HG03025 (cell line): ENCODE measurements around the gene CHAC2.
"Not testable (repeated sequence)": the region's sequence is repeated elsewhere in the genome, so short reads cannot be mapped to it uniquely, and the experiment has no call there.

Experiments
- ATAC-seq: cut with Tn5 transposase; IDR thresholded peaks from one replicate; pipeline ENCODE4 v1.9.1; 2021; ENCODE audit warnings: mild to moderate bottlenecking, moderate library complexity; ENCODE audit not compliant: unreplicated experiment, low FRiP score

CHAC2 gene

DNA sequence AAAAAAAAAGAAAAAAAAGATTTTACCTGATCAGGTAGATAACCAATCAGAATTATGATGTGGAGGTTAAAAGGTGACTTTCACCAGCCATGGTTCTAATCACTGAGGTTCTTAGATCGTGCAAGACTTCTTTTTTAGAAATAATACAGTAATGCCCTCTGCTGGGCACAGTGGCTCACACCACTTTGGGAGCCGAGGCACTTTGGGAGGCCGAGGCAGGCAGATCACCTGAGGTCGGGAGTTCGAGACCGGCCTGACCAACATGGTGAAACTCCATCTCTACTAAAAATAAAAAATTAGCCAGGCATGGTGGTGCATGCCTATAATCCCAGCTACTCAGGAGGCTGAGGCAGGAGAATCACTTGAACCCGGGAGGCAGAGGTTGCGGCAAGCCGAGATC is 56.0 kb downstream of the CHAC2 start:
- ATAC-seq = not testable (repeated sequence)
